Measurements from ENCODE around the gene CTRB1.
"Not testable (repeated sequence)": the region's sequence is repeated elsewhere in the genome, so short reads cannot be mapped to it uniquely, and the experiment has no call there.

The CTRB1 gene

DNA sequence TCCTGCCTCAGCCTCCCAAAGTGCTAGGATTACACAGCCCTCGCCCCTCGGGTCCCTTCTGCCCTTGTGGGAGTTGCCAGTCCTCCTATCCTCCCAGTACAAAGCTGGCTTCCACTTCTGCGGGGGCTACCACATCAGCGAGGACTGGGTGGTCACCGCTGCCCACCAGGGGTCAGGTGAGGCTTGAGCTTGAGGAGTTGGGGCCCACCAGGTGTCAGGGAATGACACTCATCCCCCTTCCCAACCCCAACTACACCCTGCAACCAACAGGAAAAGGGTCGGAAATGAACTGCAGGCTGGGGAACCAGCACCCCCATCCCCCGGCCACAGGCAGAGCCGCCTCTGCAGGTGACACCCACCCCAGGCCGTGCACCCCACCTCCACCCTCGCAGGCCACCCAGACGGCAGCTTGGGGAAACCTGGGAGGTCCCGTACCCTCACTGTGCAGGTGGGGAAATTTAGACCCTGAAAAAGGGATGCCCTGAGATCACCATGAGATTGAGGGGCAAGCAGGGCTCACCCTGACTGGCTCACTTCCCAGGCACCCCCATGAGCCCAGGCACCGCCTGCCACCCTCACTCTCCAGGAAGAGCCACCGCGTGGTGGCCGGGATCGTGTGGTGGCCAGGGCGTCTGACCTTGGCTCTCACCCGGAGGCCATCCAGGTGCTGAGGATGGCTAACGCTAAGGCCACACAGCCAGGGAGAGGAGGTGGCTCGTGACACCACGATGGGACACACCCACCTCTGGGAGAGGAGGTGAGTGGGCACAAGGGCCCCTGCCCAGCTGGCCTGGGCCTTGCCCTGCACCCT, 8.0 kb downstream of the CTRB1 start:
- DNase-seq (ENCODE audit: low spot score) = no peak

DNA sequence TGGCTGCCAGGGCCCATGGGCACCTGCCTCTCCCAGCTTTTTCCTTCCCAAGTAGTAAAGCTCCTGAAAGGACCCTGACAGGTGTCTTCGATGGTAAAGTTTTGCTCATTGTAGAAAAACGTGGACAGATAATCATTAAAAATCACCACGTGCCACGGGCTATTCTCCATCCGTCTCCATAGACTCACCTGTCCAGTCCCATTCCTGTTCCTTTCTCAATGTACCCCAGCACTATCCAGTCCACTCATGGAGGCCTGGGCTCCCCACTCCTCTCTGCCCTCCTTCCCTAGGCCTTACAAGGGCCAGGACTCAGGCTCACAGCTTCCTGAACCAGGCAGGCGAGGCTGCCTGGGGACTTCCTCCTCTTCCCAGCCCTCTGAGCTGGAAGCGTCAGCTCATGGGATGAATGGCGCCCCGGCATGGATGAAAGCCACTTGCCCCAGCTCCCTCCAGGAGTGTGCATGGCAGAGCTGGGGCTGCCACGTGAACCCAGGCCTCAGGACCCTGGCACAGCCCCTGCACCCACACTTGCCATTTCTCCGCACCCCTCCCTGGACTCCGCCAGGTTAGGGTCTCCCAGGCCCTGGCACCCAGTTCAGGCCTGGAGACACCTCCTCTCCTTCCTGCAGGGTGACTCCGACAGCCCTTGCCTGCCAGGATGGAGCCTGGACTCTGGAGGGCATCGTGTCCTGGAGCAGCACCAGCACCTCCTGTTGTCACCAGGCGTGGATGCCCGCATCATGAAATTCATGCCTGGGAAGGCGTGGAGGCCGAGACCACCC, 8.8 kb downstream of the CTRB1 start:
- no peak for DNase-seq (ENCODE audit: low spot score)

DNA sequence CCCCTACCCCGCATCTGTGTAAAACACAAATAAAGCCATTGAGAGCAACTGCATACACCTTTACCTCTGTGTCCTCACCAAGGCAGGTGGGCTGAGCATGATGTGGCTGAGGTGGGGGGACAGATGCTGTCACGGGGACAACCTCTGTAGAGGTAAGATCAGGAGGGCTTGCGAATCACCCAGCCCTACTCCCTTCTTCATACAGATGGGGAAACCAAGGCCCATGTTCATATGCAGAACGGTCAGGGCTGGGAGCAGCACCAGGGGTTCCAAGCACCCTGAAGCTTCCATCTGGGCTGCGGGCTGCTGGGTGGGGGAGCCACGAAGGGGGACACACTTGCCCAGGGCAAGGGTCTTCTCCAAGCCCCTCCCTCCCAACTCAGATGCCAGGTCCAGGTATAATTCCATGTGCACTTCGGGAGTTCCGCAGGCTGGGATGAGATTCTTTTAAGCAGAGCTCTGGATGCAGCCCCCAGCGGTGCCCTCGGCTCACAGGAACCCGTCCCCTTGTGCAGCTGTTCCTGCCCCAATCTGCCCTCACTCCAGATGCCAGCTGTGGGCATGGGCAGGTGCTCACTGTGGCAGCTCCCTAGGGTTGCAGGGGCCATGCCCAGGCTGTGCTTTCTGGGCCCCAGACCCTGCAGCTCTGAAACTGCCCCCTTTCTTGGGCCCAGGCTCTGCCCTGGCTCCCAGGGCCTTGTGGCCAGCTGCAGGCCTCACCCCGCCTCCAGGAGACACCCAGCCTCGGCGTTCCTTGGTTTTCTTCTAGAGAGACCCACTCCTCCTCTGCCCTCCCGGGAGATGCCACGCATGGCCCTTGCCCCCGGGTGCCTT, 9.6 kb downstream of the CTRB1 start:
- no peak for DNase-seq (ENCODE audit: low spot score)

DNA sequence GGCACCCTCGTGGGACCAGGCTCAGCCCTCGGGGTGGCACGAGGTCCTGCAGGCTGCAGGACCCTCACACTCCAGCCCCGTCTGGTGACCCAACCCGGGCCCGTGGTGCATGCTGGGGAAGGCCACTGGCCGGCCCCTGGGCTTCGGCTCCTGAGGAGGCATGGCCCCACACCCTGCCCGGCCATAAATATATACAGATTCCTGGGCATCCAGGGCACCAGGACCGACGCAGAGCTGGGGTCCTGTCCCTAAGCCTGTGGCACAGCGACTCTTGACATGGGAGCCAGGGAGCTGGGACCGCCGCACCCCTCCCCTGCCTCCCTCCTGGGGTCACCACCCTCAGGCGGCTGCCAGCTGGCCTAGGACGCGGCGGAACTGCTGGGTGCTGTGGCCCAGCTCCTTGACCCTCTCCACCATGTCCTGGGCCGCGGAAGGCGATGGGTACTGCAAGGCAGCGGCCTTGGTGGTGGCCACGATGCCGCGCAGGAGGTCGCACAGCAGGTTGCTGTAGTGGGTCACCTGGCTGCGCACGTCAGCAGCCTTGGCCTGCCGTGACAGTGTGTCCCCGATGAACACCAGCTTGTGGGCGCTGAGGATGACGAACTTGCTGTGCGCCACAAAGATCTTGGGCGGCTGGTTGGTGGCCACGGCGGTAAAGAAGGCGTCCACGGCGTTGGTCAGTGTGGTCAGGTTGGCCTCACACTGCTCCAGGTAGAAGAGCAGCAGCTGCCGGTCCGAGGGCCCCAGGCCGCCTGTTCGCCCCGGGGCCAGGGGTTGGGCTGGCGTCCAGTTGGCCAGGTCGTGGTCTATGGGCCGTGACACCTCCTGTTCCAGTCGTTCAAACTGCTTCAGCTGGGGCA, 10.6 kb downstream of the CTRB1 start:
- DNase-seq (ENCODE audit: low spot score) = no peak

DNA sequence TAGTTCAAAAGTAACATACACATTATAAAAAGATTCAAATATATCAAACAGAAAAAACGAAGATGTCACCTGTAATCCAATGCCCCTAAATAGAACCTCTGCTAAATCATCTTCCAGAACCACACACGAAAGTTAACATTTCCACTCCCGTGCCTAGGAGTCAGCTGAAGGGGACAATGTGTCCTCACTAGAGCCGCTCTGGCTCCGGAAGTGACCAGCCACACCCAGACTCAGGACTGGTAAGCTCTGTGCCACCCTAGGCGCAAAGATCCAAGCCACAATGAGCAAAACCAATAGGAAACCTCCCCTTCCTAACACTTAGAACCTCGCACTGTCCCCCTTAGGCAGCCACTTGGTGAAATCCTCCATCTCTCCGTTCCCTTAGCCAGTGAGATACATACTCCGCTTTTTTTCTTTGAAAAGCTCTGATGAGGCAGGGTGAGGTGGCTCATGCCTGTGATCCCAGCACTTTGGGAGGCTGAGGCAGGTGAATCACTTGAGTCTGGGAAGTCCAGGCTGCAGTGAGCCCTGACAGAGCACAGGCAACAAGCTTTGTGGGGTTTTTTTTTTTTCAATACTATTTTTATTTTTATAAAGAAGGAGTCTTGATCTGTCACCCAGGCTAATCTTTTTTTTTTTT, 11.8 kb downstream of the CTRB1 start:
- DNase-seq (ENCODE audit: low spot score) = no peak

DNA sequence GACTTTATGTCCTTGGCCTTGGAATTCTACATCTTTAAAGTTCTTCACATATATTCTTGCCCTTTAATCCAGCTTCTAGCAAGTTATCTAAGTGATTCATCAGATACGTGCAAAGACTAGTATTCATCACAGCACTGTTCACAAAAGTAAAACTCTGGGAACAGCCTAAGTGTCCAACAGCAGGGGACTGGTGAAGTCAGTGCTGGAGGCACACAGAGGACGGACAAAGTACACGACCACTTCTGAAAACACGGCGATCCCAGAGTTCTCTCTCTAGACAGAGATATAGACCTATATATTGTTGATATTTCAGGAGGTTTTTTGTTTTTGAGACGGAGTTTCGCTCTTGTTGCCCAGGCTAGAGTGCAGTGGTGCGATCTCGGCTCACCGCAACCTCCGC, 12.8 kb downstream of the CTRB1 start:
- DNase-seq (ENCODE audit: low spot score) = no peak

DNA sequence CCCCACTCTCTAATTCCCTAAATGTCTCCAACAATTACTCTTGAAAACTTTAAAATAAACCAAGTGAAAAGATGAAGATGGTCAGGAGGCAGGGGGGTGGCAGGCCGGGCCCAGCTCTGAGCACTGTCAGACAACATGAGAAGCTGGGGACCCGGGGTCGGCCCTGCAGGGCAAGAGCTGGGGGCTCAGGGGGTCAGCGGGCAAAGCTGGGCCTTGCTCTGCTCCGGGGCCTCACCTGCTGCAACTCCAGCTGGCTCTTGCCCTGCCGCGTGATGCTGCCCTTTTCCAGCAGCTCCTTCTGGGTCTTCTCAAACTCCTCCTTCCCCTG, 14.8 kb downstream of the CTRB1 start:
- no peak for DNase-seq (ENCODE audit: low spot score)

DNA sequence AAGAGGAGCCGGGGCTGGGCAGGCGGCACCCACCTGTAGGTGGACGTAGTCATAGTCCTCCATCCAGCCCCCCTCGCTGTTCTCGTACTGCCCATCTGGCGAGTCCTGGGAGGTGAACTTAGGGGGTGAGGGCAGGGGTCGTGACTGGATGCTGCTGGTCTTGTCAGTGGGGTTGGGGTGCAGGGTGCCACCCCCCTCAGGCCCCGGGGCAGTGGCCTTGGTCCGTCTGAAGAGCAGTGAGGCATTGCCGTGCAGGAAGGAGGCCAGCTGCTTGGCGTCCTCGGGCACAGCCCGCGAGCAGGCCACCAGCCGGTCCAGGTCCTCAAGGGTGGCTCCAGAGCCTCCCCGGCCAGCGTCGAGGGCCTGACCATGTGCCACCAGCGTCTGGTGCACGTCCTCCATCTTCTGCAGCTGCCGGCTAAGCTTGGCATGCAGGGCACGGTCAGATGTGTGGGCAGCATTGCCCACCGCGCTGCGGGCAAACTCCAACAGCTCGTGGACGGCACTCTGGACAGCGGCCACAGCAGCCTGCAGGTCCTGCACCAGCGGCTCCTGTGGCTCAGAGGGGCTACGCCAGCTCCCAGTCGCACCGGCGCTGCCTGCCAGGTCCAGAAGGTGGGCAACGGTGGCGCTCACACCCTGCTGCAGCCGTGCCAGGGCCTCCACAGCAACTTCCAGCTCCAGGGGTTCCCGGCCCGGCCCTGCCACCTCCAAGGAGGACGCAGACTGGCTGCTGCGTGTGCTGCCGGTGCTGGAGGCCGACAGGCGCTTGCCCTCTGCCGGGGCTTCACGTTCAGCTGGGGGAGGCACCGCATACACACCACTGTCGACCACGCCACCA, 16.3 kb downstream of the CTRB1 start:
- DNase-seq (ENCODE audit: low spot score) = no peak

DNA sequence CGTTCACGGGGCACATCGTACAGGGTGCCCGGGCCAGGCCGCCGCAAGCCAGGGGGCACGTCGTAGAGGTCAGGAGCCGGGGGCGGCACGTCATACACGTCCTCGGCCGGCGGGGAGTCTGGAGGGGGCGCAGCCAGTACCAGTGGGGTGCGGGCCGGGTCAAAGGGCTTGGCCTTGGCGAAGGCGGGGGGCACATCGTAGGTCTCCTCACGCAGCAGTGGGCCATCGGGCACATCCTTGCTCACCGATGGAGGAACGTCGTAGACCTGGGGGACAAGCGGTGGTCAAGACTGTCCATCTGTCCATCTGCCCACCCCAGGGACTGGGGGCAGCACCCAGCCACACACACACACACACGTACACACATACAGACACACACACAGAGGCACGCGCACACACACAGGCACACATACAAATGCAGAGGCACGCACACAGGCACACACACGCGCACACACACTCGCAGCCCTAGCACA, 17.0 kb downstream of the CTRB1 start:
- no peak for DNase-seq (ENCODE audit: low spot score)

DNA sequence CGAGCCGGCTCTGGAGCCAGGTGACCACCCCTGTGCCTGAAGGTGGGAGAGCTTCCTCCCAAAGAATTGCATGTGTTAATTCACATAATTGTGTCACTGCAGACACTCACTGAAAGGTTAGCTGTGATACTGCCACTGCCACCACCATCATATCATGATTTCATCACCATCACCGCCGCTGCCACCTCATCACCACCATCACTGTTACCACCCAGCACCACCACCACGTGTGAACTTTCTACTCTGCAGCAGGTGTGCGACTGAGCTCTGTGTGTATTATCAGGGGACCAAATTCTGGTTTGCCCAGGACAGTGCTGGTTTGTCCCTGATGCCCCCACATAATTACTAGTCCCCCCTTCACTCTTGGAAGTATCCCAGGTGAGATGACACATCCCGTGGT, 17.4 kb downstream of the CTRB1 start:
- peak; percentile 15 for DNase-seq (ENCODE audit: low spot score)

DNA sequence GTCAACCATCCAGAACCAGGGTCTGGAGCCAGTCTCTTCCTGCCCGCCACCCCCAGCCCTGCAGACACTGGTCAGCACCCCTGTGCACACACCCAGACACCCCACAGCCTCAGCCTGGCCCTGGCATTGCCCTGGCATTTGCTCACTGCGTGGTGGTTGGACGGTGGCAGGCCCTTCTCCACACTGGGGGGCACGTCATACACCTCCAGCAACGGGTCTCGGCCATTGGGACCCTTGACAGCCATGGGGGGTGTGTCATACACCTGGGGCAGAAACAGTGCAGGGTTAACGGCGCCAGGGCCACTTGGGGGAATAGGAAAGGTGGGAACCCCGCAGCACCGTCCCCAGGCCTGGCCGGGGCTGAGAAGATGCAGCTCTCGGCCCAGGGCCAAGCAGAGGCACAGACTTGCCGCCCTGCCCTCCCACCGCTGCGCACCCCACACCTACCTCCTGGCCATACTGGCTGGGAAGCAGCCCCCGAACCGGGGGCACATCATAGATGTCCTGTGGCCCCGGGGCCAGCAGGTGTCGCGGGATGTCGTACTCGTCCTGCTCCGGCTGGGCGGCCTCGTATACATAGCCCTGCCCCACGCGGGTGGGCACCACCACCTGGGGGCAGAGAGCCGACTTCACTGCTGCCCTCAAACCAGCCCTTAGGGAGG, 18.1 kb downstream of the CTRB1 start:
- DNase-seq (ENCODE audit: low spot score) = no peak

DNA sequence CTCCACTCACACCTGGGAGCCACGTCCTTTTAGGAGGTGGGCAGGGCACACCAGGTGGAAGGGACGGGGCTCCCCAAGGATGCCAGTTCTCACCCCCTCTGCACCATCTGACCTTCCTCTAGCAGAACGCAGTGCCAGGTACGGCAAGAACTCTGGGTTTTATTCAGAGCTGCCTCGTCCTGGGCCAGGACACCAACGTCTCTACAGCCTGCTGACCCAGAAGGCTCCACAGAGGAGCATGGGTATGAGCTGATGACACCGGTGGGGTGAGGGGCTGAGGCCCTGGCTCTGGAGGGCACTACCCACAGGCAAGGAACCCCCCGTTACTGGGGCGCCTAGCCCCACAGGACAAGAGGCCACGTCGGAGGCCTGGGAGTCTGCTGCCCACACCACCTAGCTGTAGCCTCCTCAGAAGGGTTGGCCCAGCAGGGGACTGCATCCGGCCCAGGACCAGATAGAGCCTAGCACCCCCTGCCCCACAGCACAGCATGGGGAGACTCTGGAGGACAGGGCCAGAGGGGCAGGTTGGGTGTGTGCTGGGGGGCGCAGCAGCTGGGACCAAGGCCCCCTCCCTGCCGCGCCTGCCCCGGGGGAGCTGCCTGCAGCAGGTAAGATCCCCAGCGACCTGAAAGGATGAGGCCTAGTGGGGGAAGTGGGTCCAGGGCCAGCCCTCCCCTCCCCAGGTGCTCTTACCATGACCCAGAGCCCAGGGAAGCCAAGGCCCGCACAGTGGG, 18.8 kb downstream of the CTRB1 start:
- DNase-seq (ENCODE audit: low spot score) = no peak

DNA sequence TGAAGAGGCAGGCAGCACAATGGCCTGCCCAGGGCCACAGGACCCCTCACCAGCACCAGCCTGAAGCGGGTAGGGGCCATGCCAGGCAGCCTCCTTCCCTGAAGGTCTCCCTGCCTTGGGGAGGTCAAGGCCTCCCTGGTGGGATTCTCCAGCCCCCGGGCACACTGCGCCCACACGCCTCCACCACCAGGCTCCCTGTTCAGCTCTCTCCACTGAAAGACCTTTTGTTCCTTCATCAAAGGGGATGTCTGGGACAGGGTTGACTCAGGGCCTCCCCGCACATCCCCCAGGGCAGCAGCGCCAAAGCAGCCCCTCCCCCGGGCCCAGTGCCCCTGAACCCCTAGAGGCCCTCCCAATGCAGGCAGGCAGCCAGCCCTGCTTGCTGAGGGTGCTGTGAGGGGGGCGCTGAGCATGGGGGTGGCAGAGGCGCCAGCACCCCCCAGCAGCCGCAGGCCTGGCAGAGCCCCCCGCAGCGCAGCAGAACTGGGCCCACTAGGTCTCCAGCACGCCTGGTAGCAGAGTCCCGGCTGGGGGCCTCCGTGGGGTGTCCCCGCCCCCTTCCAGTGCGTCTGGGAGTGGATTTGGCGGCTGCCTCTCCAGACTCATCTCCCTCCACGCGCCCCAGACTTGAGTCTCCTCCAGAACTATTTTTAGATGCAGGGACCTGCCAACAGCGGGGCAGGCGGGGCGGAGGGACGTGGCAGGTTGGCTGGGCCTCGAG, 19.5 kb downstream of the CTRB1 start:
- DNase-seq (ENCODE audit: low spot score) = no peak

DNA sequence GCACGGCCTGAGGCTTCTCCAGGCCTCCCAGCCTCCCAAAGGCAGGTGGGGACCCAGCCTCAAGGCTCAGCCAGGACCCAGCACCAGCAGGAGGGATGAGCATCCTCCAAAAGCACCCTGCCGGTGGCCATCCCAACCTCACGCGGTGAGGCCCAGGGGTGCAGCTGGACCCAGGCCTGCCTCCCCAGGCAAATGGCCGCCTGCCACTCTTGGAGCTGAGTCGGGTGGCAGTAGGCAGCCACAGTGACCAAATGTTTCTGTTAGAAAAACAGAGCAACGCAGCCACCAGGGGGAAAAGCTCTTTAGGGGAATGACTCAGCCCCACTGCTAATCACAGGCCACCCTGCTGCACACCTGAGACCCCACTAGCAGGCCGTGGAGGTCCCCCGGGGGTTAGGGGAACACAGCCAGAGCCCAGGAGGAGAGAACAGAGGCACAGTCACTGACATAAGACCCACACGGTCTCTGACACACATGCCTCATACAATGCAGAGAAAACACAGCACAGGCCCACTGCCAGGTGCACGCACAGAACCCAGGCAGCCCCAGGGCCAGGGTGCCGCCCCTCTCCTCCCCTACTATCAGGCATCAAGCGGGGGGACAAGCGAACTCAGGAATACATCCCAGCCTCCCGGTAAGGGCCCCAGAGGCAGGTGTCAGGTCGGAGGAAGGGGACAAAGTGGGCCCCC, 20.2 kb downstream of the CTRB1 start:
- DNase-seq (ENCODE audit: low spot score) = no peak

DNA sequence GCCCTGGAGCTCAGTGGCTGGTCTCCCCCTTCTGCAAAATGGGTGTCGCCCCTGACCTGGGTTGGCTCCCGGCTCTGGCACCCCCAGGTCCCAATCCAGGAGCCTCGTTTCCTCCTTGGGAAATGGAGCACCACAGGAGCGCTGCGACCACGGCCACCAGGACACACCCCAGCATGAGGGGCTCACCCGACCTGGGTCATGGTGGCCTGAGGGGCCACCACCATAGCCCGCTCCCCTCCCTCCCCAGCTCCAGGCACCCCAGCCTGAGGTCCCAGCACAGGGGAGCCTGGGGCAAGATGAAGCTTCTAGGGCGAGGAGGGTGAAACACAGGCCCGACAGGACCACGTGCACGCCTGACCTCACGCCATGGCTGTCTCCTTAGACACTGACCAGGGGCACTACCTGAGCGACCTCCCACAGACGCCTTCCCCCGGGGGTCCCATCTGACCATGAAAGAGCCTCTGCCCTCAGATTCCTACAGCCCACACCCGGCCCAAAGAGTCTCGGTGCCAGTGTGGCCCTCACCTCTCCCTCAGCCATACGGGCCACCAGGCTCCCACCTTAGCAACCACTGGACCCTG, 20.8 kb downstream of the CTRB1 start:
- no peak for DNase-seq (ENCODE audit: low spot score)

DNA sequence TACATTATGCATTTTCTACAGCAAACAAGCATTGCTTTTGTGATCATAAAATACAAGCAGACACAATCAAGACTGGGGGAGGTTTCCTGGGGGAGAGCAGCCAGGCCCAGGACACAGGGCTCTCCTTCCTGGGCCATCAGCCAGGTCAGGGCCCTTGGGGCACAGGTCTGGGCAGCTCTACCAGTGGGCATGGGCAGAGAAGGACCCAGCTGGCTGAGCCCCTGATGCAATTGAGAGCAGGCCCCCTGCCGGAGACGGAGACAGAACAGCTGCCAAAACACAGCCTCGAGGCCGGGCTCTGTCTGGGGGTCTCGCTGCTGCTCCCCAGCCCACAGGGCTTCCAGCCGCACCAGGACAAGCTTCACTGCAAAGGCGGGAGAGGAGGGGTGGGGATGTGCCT, 21.8 kb downstream of the CTRB1 start:
- not testable (repeated sequence) for DNase-seq (ENCODE audit: low spot score)

DNA sequence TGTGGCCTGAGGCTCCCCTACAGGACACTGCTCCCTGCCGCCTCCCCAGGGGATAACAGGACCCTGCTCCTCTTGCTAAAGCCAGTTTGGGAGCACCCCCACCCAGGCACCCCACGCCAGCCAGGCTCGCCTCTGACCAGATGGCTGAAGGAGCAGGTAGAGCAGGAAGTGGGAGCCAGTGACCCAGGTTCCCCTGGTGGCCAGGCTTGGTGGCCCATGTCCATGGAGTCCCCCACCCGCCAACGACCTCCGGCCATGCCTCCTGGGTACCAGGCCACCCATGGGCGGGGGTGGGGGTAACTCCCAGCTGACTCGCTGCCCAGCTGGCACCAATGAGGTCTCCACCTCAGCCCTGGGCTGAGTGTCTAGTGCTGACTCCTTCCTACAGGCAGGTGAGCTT, 22.6 kb downstream of the CTRB1 start:
- DNase-seq (ENCODE audit: low spot score) = no peak
